GM19395 (cell line): ENCODE data around the gene PMEPA1.

Experiments used
- ATAC-seq: cut with Tn5 transposase; IDR thresholded peaks from one replicate; pipeline ENCODE4 v1.9.1; 2021; ENCODE audit warnings: mild to moderate bottlenecking, moderate library complexity; ENCODE audit not compliant: unreplicated experiment

The PMEPA1 gene

GRCh38 chr20:57737349-57737748, 27.5 kb upstream of the PMEPA1 start:
- ATAC-seq, result no peak

- no peak for ATAC-seq
These were observed 27.0 kb upstream of the PMEPA1 start for GRCh38 chr20:57736738-57737347.

GRCh38 chr20:57735831-57736737, 26.3 kb upstream of the PMEPA1 start:
- ATAC-seq, result no peak

- ATAC-seq, result no peak
These were observed 24.9 kb upstream of the PMEPA1 start for GRCh38 chr20:57734754-57735153.

- ATAC-seq, result no peak
These were observed 22.4 kb upstream of the PMEPA1 start for GRCh38 chr20:57732226-57732625.

GRCh38 chr20:57728762-57729161, 18.9 kb upstream of the PMEPA1 start:
- no peak for ATAC-seq

- ATAC-seq, result no peak
These were observed 18.0 kb upstream of the PMEPA1 start for GRCh38 chr20:57727863-57728262.

- ATAC-seq, result no peak
These were observed 15.8 kb upstream of the PMEPA1 start for GRCh38 chr20:57725636-57726035.

GRCh38 chr20:57724610-57725405, 15.0 kb upstream of the PMEPA1 start:
- no peak for ATAC-seq

GRCh38 chr20:57723816-57724215, 14.0 kb upstream of the PMEPA1 start:
- ATAC-seq, result no peak

GRCh38 chr20:57719951-57720350, 10.1 kb upstream of the PMEPA1 start:
- no peak for ATAC-seq

- peak; percentile 93 for ATAC-seq
These were observed 8.7 kb upstream of the PMEPA1 start for GRCh38 chr20:57718490-57719009.

- no peak for ATAC-seq
These were observed 8.0 kb upstream of the PMEPA1 start for GRCh38 chr20:57717797-57718196.

GRCh38 chr20:57716901-57717300, 7.1 kb upstream of the PMEPA1 start:
- no peak for ATAC-seq

GRCh38 chr20:57716202-57716601, 6.4 kb upstream of the PMEPA1 start:
- no peak for ATAC-seq

- ATAC-seq, result no peak
These were observed 5.6 kb upstream of the PMEPA1 start for GRCh38 chr20:57715268-57715904.

GRCh38 chr20:57714409-57715267, 4.8 kb upstream of the PMEPA1 start:
- no peak for ATAC-seq

- no peak for ATAC-seq
These were observed 4.1 kb upstream of the PMEPA1 start for GRCh38 chr20:57713951-57714350.

GRCh38 chr20:57713505-57713903, 3.7 kb upstream of the PMEPA1 start:
- ATAC-seq, result no peak
